ENCODE data around the gene IFT81. TPM values are rescaled to one million over a fixed set of nuclear protein-coding genes. Genes with fewer than 3 reads are reported as not detected.

The IFT81 gene
- total RNA-seq, 6 experiments from 2014 or later: 1.3 to 5.1 (median 2.5) TPM

DNA sequence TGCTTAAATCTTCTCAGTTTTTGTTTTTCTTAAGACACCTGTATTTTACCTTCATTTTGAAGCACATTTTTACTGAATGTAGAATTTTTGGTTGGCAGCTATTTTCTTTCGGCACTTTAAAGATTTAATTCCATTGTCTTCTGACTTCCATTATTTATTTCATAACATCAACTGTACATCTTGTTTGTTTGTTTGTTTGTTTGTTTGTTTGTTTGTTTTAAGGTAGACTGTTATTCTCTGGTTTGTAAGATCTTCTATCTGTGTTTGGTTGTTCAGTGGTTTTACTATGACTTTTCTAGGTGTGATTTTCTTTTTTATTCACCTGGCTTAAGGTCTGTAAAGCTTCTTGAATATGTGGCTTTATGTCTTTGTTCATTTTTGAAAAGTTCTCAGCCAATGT is 61.9 kb downstream of the IFT81 start:
- intact Hi-C loops (cut with DNase I): no loop called here
- Histone ChIP-seq H3K27me3 (no peaks in the 10 kb centered on the region), H3K4me1 (no peaks in the 10 kb centered on the region), H3K4me3 (no peak overlapping the region), H3K27ac (no peak overlapping the region), H3K36me3 (peaks cover 0 to 6% (median 0%) of the 10 kb centered on the region in 4 donors), H3K9me3 (peaks cover 0 to 6% (median 0%) of the 10 kb centered on the region in 4 donors)
- TF ChIP-seq, protein P1, sequence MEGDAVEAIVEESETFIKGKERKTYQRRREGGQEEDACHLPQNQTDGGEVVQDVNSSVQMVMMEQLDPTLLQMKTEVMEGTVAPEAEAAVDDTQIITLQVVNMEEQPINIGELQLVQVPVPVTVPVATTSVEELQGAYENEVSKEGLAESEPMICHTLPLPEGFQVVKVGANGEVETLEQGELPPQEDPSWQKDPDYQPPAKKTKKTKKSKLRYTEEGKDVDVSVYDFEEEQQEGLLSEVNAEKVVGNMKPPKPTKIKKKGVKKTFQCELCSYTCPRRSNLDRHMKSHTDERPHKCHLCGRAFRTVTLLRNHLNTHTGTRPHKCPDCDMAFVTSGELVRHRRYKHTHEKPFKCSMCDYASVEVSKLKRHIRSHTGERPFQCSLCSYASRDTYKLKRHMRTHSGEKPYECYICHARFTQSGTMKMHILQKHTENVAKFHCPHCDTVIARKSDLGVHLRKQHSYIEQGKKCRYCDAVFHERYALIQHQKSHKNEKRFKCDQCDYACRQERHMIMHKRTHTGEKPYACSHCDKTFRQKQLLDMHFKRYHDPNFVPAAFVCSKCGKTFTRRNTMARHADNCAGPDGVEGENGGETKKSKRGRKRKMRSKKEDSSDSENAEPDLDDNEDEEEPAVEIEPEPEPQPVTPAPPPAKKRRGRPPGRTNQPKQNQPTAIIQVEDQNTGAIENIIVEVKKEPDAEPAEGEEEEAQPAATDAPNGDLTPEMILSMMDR (IDR thresholded peaks at IDR 0.05): no peak
- no peak for TF ChIP-seq POLR2A (IDR thresholded peaks at IDR 0.05)
- ATAC-seq (no peak), DNase-seq (no peak)
- WGBS (ENCODE audit: insufficient coverage, low coverage, low lambda C conversion rate, missing lambda C conversion rate): 100% methylated on average over 1 of the region's 1 CpG

- no peaks in the 10 kb centered on the region for H3K9me3 ChIP-seq
- ATAC-seq: peak in 2 of 4 donors; percentile 32 to 34
- no peaks in the 10 kb centered on the region for H3K27me3 ChIP-seq
- H3K36me3 ChIP-seq: no peaks in the 10 kb centered on the region
- no peak for TF ChIP-seq POLR2A (IDR thresholded peaks at IDR 0.05)
- TF ChIP-seq, protein P1 (IDR thresholded peaks at IDR 0.05): no peak
- intact Hi-C loops (cut with DNase I): no loop called here
- WGBS (ENCODE audit: insufficient coverage, low coverage, low lambda C conversion rate, missing lambda C conversion rate): 7% methylated on average over 1 of the region's 1 CpG
- no peaks in the 10 kb centered on the region for H3K4me1 ChIP-seq
- H3K27ac ChIP-seq: no peak overlapping the region
- H3K4me3 ChIP-seq: no peak overlapping the region
- no peak for DNase-seq
Measured at GRCh38 chr12:110193196-110193595, 69.0 kb downstream of the IFT81 start.

DNA sequence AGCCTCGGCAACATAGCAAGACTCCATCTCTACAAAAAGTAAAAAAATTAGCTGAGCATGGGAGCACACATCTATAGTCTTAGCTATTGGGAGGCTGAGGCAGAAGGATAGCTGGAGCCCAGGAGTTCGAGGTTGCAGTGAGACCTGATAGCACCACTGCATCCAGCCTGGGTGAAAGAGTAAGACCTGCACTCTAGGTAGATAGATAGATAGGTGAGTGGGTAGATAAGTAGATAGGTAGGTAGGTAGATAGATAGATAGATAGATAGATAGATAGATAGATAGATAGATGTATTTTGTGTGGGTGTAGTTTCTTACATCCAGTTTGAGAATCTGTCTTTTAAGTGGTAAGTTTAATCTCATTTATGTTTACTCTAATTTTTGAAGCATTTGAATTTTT is 72.8 kb downstream of the IFT81 start:
- no peak for ATAC-seq
- no peak for TF ChIP-seq POLR2A (IDR thresholded peaks at IDR 0.05)
- TF ChIP-seq, protein P1 (IDR thresholded peaks at IDR 0.05): no peak
- Histone ChIP-seq H3K9me3 (no peaks in the 10 kb centered on the region), H3K4me1 (no peaks in the 10 kb centered on the region), H3K36me3 (no peaks in the 10 kb centered on the region), H3K4me3 (no peak overlapping the region), H3K27me3 (no peaks in the 10 kb centered on the region), H3K27ac (no peak overlapping the region)
- WGBS (ENCODE audit: insufficient coverage, low coverage, low lambda C conversion rate, missing lambda C conversion rate): 78% methylated on average over 2 of the region's 2 CpGs
- DNase-seq: no peak
- intact Hi-C loops (cut with DNase I): no loop called here

GRCh38 chr12:110198386-110198785 is 74.2 kb downstream of the IFT81 start:
- TF ChIP-seq POLR2A (IDR thresholded peaks at IDR 0.05): no peak
- TF ChIP-seq, protein P1 (IDR thresholded peaks at IDR 0.05): no peak
- intact Hi-C loops (cut with DNase I): no loop called here
- Histone ChIP-seq H3K27me3 (no peaks in the 10 kb centered on the region), H3K27ac (no peak overlapping the region), H3K4me3 (no peak overlapping the region), H3K36me3 (no peaks in the 10 kb centered on the region), H3K9me3 (no peaks in the 10 kb centered on the region), H3K4me1 (no peaks in the 10 kb centered on the region)
- WGBS (ENCODE audit: insufficient coverage, low coverage, low lambda C conversion rate, missing lambda C conversion rate): 100% methylated on average over 1 of the region's 1 CpG
- ATAC-seq: no peak
- no peak for DNase-seq
